Left lobe of liver (tissue), 2 donors: ENCODE measurements around the gene LRRC14B. TPM values are rescaled to one million over a fixed set of nuclear protein-coding genes. Genes with fewer than 3 reads are reported as not detected.
"Not testable (repeated sequence)": the region's sequence is repeated elsewhere in the genome, so short reads cannot be mapped to it uniquely, and the experiment has no call there.

ENCODE experiments used
- ATAC-seq: fragments of 200-7000 bp; cut with Tn5 transposase; one replicate; pipeline ENCODE4 v1.9.1; 2020; ENCODE audit warnings: mild to moderate bottlenecking, moderate library complexity
- DNase-seq: peaks from one replicate; pipeline ENCODE4 v3.0.0-alpha.2; 2020; ENCODE audit warnings: low spot score
- total RNA-seq: library from RNA; stranded (reverse); gene quantifications from one replicate; pipeline ENCODE4 v1.2.1, GENCODE V29; 2021
- donor health status: DM: no; HTN: no; CAD: no; lungs with moderate emphysema.
- donor health status: DM: no; HTN: yes; CAD: no.

The LRRC14B gene
- total RNA-seq, 1 donor from 2014 or later: not detected

- ATAC-seq (no peak), DNase-seq (no peak)
Measured at GRCh38 chr5:189976-190365, 1.3 kb upstream of the LRRC14B start.

GRCh38 chr5:190366-191035 is 794 bp upstream of the LRRC14B start:
- ATAC-seq: peak; percentile 1
- DNase-seq: no peak

- ATAC-seq (no peak), DNase-seq (no peak)
Measured at GRCh38 chr5:191949-192690, 825 bp downstream of the LRRC14B start.

- no peak for DNase-seq
- ATAC-seq: no peak
Measured at GRCh38 chr5:192691-192969, 1.3 kb downstream of the LRRC14B start.

GRCh38 chr5:192970-193831 is 1.9 kb downstream of the LRRC14B start:
- ATAC-seq (no peak), DNase-seq (no peak)

- DNase-seq (no peak), ATAC-seq (no peak)
Measured at GRCh38 chr5:194102-194501, 2.8 kb downstream of the LRRC14B start.

GRCh38 chr5:194603-195209 is 3.4 kb downstream of the LRRC14B start:
- DNase-seq (no peak), ATAC-seq (no peak)

GRCh38 chr5:195401-196160 is 4.3 kb downstream of the LRRC14B start:
- DNase-seq (no peak), ATAC-seq (no peak)

GRCh38 chr5:196350-196749 is 5.1 kb downstream of the LRRC14B start:
- DNase-seq: no peak
- ATAC-seq: no peak

GRCh38 chr5:197031-197430 is 5.7 kb downstream of the LRRC14B start:
- not testable (repeated sequence) for ATAC-seq, DNase-seq

GRCh38 chr5:197892-198489 is 6.7 kb downstream of the LRRC14B start:
- DNase-seq (no peak), ATAC-seq (no peak)

GRCh38 chr5:198516-199196 is 7.4 kb downstream of the LRRC14B start:
- no peak for ATAC-seq

GRCh38 chr5:199197-199949 is 8.1 kb downstream of the LRRC14B start:
- DNase-seq: no peak
- no peak for ATAC-seq

More at GRCh38 chr5:198516-199196, 7.4 kb downstream of the LRRC14B start:
- no peak for DNase-seq

- no peak for ATAC-seq
- DNase-seq: no peak
Measured at GRCh38 chr5:199950-200645, 8.8 kb downstream of the LRRC14B start.

- no peak for ATAC-seq
- no peak for DNase-seq
Measured at GRCh38 chr5:200985-201384, 9.7 kb downstream of the LRRC14B start.

- ATAC-seq: no peak
- no peak for DNase-seq
Measured at GRCh38 chr5:201672-202071, 10.4 kb downstream of the LRRC14B start.

GRCh38 chr5:203246-203930 is 12.1 kb downstream of the LRRC14B start:
- no peak for DNase-seq
- no peak for ATAC-seq

GRCh38 chr5:204001-204400 is 12.7 kb downstream of the LRRC14B start:
- DNase-seq (no peak), ATAC-seq (no peak)
